HG02970 (cell line): ENCODE data around the gene OLR1.

Experiments used
- ATAC-seq: cut with Tn5 transposase; IDR thresholded peaks from one replicate; pipeline ENCODE4 v1.9.1; 2021; ENCODE audit warnings: mild to moderate bottlenecking, moderate library complexity, moderate number of reproducible peaks; ENCODE audit not compliant: unreplicated experiment, low FRiP score

The OLR1 gene

DNA sequence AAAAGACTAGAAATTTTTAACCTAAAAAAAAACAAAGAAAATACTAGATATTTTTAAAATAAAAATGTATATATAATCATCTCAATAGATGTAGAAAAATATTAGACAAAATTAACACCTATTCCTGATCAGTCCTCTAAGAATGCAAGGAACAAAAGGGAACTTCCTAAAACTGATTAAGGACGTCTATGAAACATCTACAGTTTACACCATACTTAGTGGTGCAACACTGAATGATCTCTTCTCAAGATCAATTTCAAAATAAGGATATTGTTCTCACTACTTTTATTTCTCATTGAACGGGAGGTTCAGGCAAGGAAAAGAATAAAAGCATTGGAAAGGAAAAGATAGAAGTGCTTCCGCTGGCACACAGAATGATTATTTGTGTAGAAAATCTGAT, 16.0 kb downstream of the OLR1 start:
- ATAC-seq: no peak

DNA sequence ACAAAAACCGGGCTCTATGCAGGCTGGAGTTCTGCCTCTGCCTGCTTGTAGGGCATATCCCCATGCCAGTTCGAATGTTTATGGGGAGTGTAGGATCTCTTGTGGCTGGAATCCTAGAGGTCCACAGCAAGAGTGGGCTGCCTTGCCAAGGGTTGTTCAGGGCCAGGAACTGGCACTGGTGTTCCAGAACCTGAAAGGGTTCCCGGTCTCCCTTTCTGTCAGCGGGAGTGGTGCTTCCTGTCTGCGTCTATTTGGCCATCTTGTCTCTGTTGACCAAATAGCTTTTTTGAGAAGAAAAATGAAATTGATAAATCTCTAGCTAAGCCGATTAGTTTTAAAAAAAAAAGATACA, 17.8 kb downstream of the OLR1 start:
- ATAC-seq: no peak

DNA sequence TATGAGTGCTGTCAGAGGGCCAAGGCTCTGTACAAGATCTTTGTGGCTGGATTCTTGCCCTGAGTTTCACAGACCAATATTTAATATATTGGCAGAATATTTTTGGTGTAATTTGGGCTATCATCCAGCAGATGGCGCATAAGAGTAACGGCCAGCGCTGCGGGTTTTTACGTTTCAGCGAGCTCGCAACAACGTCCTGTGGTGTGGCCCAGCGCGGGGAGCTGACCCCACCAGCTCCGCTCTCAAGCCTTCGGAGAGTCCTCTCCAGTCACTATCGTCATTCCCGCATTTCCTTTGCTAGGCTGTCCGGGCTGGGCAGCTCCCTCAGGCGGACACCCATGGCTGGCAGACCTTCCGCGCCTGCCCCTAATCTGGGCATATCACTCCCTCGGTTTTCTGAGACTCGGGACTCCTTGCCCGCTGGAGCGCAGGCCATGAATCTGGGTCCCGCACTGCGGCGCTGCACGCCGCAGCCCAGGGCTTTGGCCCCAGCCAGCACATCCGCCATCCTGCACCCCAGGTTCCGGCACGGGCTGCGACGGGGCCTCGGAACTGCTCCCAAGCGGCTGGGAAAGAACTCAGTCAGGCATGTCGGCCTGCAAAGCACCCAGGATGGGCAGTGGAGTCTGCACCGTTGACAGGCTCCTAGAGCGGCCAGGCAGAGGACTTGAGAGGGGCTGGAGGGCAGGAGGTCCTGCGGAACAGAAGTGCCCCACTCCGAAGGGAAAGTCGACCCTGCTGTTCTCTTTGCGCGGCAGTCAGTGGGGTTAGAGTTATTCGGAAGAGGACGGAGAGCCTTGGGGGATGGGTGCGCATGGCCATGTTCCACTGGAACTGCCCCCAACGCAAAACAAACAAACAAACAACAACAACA, 18.4 kb downstream of the OLR1 start:
- ATAC-seq: no peak

DNA sequence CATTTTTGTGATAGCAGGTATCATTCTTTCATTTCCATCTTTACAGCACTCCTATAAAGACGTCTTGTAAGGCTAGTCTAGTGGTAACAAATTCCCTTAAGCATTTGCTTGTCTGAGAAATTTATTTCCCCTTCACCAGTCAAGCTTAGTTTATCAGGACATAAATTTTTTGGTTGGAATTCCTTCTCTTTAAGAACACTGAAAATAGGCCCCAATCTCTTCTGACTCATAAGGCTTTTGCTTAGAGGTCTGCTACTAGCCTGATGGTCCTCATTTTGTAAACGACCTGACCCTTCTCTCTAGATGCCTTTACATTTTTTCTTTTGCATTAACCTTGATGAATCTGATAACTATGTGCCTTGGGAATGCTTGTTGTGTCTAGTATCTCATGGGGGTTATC, 20.3 kb downstream of the OLR1 start:
- no peak for ATAC-seq

DNA sequence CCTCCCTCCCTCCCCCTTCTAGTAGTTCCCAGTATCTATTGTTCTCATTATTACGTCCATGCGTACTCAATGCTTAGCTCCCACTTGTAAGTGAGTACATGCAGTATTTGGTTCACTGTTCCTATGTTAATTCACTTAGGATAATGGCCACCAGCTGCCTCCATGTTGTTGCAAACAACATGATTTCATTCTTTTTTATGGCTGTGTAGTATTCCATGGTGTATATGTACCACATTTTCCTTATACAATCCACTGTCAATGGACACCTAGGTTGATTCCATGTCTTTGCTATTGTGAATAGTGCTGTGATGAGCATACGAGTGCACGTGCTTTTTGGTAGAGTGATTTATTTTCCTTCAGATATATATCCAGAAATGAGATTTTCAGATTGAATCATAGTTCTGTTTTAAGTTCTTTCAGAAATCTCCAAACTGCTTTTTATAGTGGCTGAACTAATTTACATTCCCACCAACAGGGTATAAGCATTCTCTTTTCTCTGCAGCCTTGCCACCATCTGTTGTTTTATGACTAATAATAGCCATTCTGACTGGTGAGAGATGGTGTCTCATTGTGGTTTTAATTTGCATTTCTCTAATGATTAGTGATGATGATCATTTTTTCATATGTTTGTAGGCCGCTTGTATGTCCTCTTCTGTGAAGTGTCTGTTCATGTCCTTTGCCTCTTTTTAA, 24.1 kb downstream of the OLR1 start:
- no peak for ATAC-seq

DNA sequence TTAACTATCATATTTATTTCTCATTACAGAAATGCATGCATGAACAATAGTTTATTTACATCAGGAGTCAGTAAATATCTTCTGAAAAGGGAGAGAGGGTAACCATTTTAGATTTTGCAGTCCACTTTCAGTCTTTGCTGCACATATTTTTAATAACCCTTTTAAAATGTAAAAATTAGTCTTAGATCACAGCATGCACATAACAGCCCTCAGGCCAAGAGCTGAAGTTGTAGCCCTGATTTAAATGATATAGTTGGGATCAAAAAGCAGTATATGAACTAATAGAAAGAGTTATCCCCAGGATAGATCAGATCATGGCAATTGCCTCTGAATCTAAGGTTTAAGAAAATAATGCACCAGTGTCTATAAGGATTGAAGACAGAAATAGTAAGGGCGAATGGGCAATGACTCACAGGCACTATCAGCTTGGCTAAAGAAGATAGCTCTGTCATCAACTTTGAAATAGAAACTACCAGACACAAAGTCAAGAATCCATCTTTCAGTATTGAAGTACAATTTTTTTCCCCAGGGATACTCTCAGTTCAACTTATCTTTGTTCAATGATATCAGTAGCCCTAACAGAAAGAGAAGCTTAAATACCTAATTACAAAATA, 28.8 kb downstream of the OLR1 start:
- ATAC-seq: no peak

DNA sequence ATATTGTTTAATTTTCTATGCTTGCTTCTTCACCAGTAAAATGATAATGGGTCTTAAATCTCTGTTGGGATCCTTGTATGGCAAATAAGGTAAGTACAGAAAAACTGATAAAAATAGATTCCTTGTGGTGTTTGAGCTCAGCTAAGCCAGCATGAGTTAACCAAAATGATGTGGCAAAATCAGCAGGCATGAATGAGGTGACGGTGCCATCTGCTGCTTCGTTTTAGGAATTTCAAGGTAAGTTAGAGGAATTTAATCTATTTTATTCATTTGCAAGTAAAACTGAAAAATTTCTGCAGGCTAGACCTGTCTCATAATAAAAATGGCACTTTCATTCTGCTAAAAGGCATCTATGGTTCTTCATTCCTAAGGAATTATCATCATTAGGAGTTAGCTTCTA, 31.9 kb downstream of the OLR1 start:
- no peak for ATAC-seq

DNA sequence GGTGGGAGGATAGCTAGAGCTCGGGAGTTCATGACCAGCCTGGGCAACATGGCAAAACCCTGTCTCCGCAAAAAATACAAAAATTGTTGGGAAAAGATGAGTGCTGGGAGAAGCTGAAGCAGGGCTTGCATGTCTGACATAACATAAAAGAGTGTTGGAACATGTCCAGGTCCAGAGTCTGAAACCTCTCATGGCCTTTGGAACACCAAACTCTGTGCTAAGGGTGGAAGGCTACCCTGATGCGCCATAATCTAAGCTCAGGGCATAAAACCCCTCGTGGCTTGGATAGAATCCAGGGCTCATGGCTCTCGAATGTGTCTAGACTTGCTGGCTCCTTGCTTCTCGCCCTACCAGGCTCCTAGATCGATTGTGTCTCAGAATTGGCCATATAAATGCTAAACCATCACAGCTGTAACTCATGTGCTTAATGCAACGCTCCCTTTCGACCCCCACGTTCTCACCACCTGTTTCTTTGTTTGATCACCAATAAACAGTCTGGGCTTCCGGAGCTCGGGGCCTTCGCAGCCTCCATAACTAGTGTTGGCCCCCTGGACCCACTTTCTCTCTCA, 35.2 kb downstream of the OLR1 start:
- no peak for ATAC-seq

DNA sequence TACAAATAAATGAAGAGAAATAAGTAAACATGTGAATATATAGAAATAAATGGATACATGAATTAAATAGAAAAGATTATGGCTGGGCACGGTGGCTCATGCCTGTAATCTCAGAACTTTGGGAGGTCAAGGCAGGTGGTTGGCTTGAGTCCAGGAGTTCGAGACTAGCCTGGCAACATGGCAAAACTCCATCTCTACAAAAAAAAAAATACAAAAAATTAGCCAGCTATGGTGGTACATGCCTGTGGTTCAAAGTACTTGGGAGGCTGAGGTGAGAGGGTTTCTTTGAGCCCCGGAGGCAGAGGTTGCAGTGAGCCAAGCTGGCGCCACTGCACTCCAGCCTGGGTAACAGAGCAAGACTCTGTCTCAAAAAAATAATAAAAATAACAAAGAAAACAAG, 36.8 kb downstream of the OLR1 start:
- ATAC-seq: no peak

DNA sequence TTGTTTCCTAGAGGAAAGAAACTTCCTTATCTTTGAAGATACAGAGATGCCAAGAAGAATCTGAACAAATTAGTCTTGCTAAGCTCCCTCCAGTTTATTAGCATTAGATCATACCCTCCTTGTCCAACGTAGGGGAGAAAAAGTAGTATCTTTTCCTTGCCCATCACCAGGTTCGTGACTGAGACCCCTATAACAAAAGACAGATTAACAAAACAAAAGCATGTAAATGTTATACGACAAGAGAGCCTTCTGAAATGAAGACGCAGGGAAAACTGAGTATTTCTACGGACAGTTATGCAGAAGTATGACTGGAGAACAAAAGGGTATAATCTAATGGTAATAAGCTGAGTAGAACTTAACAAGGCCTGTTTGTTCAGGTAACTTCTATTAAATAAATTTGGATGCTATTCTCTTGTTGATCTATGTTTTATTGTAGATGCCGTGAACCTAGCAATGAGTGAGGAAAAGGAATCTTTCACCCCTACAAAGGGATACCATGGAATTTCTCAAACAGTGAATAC, 39.0 kb downstream of the OLR1 start:
- no peak for ATAC-seq

DNA sequence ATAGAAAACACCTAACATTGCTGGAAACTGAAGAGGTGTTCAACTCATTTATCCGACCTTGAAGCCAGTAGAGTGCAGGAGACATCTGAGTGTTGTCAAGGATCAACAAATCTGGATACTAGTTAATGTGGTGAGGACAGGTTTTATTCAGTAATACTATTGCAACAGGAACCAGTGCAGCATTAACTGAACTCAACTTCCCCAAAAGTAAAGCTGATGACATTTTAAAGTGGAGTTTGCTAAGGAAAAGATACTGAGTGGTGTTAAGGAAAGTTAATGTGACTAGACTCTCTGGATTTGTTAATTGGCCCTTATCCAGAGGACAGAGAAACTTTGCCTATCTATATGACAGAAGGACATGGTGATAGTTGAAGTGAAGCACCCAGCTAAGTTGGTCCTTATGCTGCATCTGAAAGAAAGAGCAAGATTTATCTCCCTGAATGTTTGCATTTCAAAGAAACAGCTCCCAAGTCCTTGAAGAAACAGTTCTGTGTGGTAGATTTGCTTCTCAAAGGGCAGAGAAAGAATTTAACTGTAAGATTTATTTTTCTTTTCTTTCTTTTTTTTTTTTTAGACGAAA, 40.7 kb downstream of the OLR1 start:
- no peak for ATAC-seq

DNA sequence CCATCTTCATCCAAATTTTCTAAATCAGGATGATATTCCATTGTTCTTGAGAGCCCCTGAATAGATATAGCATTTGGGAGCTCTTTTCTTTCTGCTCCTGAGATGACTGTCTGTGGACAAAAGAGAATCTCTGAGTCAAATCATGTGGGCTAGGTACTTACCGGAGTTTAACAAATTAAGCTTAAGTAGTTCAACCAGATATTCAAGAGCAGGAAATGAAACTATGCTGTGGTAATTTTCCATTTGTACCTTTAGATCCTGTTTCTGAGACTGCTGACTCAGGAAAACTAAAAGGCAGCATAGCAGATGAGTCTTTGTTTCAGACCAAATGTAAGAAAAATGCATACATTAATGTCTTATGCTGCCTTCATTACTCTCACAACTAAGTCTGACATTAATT, 41.9 kb downstream of the OLR1 start, which contains the start of gene CLEC7A:
Gene CLEC7A (minus strand): TSS at position 158 of the 400 bp plus-strand sequence. CDS start 117 bp downstream, at position 41.
- no peak for ATAC-seq

DNA sequence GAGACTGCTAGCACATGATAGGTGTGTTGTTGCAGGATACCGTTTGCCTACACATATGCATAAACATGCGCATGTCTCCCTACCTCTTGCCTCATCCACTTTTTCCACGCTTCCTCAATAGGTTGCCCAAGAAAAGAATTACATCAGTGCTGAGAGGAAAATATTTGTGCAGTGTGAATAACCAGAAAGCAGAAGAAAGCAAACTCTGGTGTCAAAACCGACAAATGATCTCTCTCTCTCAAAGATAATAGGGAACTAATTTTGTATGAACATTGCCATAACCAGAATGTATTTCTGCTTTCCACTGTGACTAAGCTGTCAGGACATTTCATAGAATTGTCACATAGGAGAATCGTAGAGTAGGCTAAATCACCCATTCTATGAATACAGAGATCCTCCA, 43.2 kb downstream of the OLR1 start:
- ATAC-seq: no peak

DNA sequence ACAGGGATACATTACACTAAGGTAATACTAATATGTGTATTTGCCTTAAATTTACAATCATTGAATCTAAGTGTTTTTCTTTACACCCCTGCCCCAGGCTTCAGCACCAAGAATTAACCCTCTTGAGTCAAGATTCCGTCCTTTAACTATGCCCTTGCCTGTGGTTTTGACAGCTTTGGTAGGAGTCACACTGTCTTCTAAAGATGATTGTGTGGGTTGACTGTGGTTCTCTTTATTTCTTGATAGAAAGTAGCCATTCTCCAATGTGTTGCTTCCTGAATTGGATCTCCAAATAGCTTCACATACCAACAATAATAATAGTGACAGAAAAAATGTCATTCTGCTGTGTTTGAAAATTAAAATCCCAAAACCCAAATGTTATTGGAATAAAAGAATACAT, 45.5 kb downstream of the OLR1 start:
- no peak for ATAC-seq

DNA sequence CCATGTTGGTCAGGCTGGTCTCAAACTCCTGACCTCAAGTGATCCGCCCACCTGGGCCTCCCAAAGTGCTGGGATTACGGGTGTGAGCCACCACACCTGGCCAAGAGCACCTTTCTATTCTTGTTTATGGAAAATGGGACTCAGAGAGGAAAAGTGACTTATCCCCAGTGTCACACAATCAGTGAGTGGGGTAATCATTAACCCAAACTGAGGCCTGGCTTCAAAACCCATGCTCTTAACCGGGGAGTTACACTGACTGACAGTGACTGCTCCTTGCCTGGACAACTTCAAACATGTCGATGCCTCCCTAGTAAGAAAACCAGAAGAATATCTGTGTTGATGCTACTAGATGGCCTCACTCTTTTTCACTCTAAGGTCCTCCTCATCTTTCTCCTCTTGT, 49.2 kb downstream of the OLR1 start:
- no peak for ATAC-seq

DNA sequence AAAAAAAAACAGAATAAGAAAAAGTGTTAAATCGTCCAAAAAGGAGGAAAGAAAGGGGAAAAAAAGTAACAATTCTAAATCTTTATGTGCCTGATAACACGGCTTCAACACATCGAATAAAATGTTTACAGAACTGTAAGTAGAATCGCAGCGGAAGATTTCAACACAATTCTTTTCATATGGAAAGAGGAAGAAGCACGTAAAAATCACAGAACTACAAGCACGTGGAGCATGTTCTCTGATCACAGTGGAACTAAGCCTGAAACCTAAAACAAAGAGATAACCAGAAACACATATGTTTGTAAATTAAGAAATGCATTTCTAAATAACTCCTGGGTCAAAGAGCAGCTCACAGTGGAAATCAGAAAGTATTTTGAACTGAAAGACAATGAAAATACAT, 50.7 kb downstream of the OLR1 start:
- no peak for ATAC-seq

DNA sequence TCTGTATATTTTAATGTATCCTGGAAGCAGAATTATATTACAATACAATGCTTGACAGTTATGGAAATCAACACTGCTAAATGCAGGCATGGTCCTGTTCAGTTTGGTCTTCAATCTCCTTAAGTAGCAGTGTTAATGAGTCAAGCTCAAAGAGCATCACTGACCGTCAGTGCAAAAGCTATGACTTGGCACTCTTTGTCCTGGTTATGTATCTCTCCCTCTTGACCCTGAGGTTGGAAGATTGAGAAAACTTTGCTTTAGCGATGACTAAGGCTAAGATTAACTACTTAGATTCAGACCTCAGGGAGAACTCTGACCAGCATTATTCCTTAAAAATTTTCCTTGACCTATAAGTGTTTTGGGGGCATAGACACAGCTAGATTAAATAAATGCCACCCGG, 52.9 kb downstream of the OLR1 start:
- ATAC-seq: no peak

DNA sequence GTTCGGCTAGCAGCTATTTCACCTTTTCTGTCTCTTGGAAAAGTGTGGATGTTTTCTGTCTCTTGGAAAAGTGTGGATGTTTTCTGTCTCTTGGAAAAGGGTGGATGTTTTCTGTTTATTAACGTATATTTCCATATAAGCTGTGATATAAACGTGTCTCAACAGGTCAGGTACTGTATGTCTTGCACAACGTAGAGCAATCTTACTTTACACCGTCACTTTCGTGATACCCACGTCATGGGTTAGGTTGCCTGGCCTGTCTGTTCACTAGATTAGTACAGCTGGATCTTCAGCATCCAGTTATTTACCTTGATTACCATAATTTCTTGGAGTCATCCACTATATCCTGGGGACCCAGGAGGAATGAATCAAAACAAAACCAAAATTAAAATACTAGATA, 56.0 kb downstream of the OLR1 start:
- ATAC-seq: no peak

DNA sequence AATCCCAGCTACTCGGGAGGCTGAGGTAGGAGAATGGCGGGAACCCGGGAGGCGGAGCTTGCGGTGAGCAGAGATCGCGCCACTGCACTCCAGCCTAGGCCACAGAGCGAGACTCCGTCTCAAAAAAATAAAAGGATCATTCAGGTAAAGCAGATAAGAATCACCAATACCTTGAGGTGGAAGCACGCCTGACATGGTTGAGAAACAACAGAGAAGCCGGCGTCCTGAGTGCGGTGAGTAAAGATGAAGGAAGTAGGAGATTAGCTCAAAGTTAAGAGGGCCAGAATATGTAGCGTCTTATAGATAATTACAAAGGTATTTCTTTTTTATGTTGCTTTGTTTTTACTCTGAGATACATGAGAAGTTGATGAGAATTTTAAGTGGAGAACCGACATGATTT, 56.6 kb downstream of the OLR1 start:
- no peak for ATAC-seq

DNA sequence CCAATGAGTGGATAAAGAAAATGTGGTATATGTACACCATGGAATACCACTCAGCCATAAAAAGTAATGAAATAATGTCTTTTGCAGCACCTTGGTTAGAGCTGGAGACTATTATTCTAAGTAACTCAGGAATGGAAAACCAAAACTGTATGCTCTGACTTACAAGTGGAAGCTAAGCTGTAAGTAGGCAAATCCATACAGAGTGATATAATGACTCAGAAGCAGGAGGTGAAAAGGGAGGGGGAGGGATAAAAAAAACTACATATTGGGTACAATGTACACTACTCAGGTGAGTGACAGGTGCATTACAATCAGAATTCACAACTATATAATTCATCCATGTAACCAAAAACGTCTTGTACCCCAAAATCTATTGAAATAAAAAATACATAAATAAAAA, 58.0 kb downstream of the OLR1 start:
- no peak for ATAC-seq

DNA sequence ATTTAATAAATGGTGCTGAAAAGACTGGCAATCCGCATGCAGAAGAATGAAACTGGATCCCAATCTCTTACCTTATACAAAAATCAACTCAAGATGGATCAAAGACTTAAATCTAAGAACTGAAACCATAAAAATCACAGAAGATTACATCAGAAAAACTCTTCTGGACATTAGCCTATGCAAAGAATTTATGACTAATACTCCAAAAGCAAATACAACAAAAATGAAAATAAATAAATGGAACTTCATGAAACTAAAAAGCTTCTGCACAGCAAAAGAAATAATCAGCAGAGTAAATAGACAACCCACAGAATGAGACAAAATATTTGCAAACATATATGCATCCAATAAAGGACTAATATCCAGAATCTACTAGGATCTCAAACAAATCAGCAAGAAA, 58.9 kb downstream of the OLR1 start:
- ATAC-seq: no peak
